ENCODE results near the gene BPI.
A peak's percentile ranks its signal among the peaks of the same experiment; 100 is the strongest.

Gene BPI

DNA sequence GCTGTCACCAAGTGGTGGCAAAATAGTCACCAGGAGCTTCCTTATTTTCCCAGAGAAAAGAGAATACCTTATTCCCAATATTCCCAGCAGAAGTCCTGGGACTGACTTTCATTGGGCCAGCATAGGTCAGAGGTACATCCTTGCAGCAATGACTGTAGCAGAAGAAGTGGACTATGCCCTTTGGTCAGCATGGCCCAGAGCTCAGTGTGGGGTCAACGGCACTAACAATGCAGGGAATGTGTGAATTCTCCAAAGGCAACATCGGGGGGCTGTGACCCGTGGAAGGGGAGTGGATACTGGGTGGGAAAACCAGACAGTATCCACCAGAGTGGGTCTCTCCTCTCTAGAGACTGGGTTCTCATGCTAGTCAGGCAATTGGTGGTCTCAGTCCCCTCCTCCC lies 26.7 kb downstream of the BPI start:
- TF ChIP-seq MYC (IDR thresholded peaks at IDR 0.05; ENCODE audit: low read depth, low read length) (no peak), POLR2A (IDR thresholded peaks at IDR 0.05; ENCODE audit: extremely low read depth, insufficient read length) (no peak)
- TF ChIP-seq, protein P1, sequence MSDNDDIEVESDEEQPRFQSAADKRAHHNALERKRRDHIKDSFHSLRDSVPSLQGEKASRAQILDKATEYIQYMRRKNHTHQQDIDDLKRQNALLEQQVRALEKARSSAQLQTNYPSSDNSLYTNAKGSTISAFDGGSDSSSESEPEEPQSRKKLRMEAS (IDR thresholded peaks at IDR 0.05; ENCODE audit: low read depth, low read length): no peak
- TF ChIP-seq, protein P2, sequence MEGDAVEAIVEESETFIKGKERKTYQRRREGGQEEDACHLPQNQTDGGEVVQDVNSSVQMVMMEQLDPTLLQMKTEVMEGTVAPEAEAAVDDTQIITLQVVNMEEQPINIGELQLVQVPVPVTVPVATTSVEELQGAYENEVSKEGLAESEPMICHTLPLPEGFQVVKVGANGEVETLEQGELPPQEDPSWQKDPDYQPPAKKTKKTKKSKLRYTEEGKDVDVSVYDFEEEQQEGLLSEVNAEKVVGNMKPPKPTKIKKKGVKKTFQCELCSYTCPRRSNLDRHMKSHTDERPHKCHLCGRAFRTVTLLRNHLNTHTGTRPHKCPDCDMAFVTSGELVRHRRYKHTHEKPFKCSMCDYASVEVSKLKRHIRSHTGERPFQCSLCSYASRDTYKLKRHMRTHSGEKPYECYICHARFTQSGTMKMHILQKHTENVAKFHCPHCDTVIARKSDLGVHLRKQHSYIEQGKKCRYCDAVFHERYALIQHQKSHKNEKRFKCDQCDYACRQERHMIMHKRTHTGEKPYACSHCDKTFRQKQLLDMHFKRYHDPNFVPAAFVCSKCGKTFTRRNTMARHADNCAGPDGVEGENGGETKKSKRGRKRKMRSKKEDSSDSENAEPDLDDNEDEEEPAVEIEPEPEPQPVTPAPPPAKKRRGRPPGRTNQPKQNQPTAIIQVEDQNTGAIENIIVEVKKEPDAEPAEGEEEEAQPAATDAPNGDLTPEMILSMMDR (IDR thresholded peaks at IDR 0.05; ENCODE audit: low read depth, low read length): no peak
- H3K4me3 ChIP-seq (ENCODE audit: low read depth, low read length): no peak overlapping the region
- DNase-seq (ENCODE audit: low read depth): no peak

DNA sequence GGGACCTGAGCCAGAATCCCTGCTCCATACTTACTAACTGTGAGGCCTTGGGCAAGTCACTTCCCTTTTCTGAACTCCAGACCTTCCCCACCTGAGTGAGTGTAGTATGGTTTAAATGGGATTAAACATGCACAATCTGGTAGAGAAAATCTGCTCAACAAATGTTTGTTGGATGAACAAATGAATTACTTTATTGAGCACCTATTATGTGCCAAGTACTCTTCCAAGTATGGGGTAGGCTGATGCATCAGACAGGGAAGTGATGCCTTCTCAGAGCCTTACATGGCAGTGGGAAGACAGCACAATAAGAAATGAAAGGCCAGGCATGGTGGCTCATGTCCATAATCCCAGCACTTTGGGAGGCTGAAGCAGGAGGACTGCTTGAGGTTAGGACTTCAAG lies 27.3 kb downstream of the BPI start:
- TF ChIP-seq, protein P2 (IDR thresholded peaks at IDR 0.05; ENCODE audit: low read depth, low read length): no peak
- no peak for TF ChIP-seq MYC (IDR thresholded peaks at IDR 0.05; ENCODE audit: low read depth, low read length)
- no peak for TF ChIP-seq POLR2A (IDR thresholded peaks at IDR 0.05; ENCODE audit: extremely low read depth, insufficient read length)
- TF ChIP-seq, protein P1 (IDR thresholded peaks at IDR 0.05; ENCODE audit: low read depth, low read length): no peak
- H3K4me3 ChIP-seq (ENCODE audit: low read depth, low read length): no peak overlapping the region
- no peak for DNase-seq (ENCODE audit: low read depth)

DNA sequence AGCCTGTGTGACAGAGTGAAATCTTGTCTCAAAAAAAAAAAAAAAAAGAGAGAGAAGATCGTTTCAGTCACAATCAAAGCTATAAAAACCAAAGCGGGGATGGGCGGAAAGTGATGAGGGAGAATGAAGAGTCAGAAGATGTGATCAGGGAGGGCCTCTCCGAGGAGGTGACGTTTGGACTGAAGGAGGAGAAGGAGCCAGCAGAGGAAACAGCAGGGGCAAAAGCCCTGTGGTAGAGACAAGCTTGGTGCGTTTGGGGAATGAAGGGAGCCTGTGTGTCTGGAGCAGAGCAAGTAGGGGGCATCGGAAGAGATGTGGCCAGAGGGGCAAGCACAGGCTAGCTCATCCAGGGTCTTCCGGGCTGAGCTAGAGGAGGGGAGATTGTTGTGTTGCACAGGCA lies 27.9 kb downstream of the BPI start:
- no peak for DNase-seq (ENCODE audit: low read depth)
- no peak overlapping the region for H3K4me3 ChIP-seq (ENCODE audit: low read depth, low read length)
- TF ChIP-seq POLR2A (IDR thresholded peaks at IDR 0.05; ENCODE audit: extremely low read depth, insufficient read length) (no peak), MYC (IDR thresholded peaks at IDR 0.05; ENCODE audit: low read depth, low read length) (no peak)
- TF ChIP-seq, protein P2 (IDR thresholded peaks at IDR 0.05; ENCODE audit: low read depth, low read length): no peak
- TF ChIP-seq, protein P1 (IDR thresholded peaks at IDR 0.05; ENCODE audit: low read depth, low read length): no peak

DNA sequence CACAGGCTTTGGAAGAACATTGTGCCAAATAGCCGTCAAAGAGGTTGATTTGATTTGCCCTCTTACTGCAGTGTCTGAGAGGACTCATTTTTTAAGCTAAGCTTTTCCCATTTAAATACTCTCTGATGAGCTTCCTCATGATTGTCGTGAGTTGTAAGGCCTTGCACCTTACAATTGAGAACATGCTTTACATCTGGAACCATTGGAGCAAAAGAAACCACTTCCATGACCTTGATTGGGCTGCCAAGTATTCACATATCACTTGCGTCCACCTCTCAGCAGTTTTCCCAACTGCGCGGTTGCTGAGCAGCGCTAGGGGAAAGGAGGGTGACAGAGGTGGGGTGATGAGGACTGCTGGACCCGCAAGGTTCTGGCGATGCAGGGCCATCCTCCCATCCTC lies 30.1 kb downstream of the BPI start:
- no peak for DNase-seq (ENCODE audit: low read depth)
- H3K4me3 ChIP-seq (ENCODE audit: low read depth, low read length): no peak overlapping the region
- no peak for TF ChIP-seq MYC (IDR thresholded peaks at IDR 0.05; ENCODE audit: low read depth, low read length)
- TF ChIP-seq, protein P2 (IDR thresholded peaks at IDR 0.05; ENCODE audit: low read depth, low read length): no peak
- TF ChIP-seq POLR2A (IDR thresholded peaks at IDR 0.05; ENCODE audit: extremely low read depth, insufficient read length): no peak
- TF ChIP-seq, protein P1 (IDR thresholded peaks at IDR 0.05; ENCODE audit: low read depth, low read length): no peak

DNA sequence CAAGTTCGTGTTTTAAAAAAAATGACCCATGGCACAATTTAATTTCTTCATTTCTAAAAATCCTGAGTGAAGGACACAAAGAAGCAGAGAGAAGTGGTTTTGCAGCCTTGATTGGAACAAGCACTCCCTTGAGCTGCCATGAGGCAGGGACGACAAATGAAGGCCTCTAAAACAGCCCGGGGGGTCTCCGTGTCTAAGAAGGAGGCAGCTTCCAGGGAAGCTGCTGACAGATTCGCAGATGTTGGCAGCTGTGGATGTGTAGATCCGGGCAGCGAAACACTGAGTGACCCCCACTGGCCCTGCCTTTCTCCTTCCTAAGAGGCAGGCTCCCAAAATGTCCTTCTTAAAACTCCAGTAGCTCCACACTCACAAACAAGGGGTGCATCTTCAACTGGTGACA lies 32.8 kb downstream of the BPI start:
- no peak overlapping the region for H3K4me3 ChIP-seq (ENCODE audit: low read depth, low read length)
- no peak for TF ChIP-seq MYC (IDR thresholded peaks at IDR 0.05; ENCODE audit: low read depth, low read length)
- DNase-seq (ENCODE audit: low read depth): no peak

DNA sequence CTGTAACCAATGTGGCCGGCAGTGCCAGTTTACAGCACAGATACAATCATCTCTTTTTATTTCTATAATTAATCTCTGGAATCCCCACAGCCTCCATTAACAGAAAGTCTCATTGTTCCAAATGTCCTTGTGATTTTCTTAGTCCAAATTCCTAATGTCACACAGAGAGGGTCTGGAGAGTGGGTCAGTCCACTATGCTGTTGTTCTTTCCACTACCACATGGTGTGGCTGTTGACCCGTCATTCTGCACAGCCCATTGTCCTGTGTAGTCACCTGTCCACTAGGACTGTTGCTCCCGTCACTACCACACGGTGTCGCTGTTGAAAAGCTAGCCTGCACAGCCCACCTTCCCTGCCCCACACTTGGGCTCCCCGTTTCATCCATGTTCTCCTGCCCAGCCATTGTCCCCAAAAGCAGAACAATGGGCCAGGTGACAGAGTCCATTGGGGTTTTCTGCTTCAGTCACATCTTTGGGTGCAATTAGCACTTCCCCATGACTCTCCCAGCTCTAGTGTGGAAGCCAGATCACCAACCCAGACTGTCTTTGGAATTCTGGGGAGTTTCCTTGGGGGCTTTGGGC lies 33.7 kb downstream of the BPI start:
- H3K4me3 ChIP-seq (ENCODE audit: low read depth, low read length): no peak overlapping the region
- peak; percentile 59 for DNase-seq (ENCODE audit: low read depth)
- TF ChIP-seq, protein P2 (IDR thresholded peaks at IDR 0.05; ENCODE audit: low read depth, low read length): peak; percentile 66
- TF ChIP-seq, protein P1 (IDR thresholded peaks at IDR 0.05; ENCODE audit: low read depth, low read length): no peak
- TF ChIP-seq MYC (IDR thresholded peaks at IDR 0.05; ENCODE audit: low read depth, low read length): no peak
